ENCODE data around the gene APOL3. TPM values are rescaled to one million over a fixed set of nuclear protein-coding genes. Genes with fewer than 3 reads are reported as not detected.

APOL3 gene
- total and polyA plus RNA-seq, 10 of the 15 experiments (the other 5 are each of a cell fraction or from before 2014, with no cell fraction given) = 6.9 to 66.8 (median 48.5) TPM

GRCh38 chr22:36116127-36116526, 44.4 kb downstream of the APOL3 start (continued):
- TF ChIP-seq ZBTB11 (CRISPR knock-in tag; IDR thresholded peaks at IDR 0.05) (no peak), EP300 (IDR thresholded peaks at IDR 0.05; ENCODE audit: borderline replicate concordance in 1 of 2, control insufficient read depth in 1 of 2, low read depth in 2 of 2, low read length in 2 of 2) (no peak), BMI1 (IDR thresholded peaks at IDR 0.05; ENCODE audit: borderline replicate concordance) (no peak), RELB (IDR thresholded peaks at IDR 0.05; ENCODE audit: low read depth) (no peak), PAX8 (IDR thresholded peaks at IDR 0.05) (no peak), JUND (IDR thresholded peaks at IDR 0.05; ENCODE audit: low read depth, low read length) (no peak), FOXM1 (IDR thresholded peaks at IDR 0.05; ENCODE audit: low read depth, low read length) (no peak), ZBTB40 (IDR thresholded peaks at IDR 0.05; ENCODE audit: borderline replicate concordance) (no peak), FOXK2 (IDR thresholded peaks at IDR 0.05) (no peak), MYB (IDR thresholded peaks at IDR 0.05; ENCODE audit: borderline replicate concordance, low read depth, low read length) (no peak), SP1 (IDR thresholded peaks at IDR 0.05; ENCODE audit: low read depth, low read length) (no peak), NR2F1 (conservative IDR thresholded peaks at IDR 0.05) (no peak)
